NCI-H748 (cell line): ENCODE measurements around the gene CERS4.
"Not testable (repeated sequence)": the region's sequence is repeated elsewhere in the genome, so short reads cannot be mapped to it uniquely, and the experiment has no call there.

ENCODE experiments used
- DNase-seq: peaks from one replicate; lab custom pipeline; 2025; ENCODE audit not compliant: unreplicated experiment; lab: John Stamatoyannopoulos, UW

Gene CERS4

DNA sequence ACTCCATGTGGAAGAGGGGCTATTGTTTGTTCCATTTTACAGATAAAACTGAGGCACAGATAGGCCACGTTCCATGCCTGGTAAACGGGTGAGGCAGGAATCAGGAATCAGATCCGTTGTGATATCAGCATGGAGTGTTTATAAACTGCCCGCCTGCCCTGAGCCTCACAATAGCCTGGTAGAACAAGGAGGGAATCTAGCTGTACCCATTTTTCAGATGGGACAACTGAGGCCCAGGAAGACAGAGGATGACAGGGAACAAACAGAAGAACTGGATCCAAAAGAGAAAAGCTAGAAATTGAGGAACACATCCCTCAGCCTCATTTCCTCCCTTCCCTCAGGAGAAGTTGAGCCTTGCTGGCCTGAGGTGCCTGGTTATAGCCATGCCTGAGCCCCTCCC lies 32.5 kb downstream of the CERS4 start:
- DNase-seq, result no peak

DNA sequence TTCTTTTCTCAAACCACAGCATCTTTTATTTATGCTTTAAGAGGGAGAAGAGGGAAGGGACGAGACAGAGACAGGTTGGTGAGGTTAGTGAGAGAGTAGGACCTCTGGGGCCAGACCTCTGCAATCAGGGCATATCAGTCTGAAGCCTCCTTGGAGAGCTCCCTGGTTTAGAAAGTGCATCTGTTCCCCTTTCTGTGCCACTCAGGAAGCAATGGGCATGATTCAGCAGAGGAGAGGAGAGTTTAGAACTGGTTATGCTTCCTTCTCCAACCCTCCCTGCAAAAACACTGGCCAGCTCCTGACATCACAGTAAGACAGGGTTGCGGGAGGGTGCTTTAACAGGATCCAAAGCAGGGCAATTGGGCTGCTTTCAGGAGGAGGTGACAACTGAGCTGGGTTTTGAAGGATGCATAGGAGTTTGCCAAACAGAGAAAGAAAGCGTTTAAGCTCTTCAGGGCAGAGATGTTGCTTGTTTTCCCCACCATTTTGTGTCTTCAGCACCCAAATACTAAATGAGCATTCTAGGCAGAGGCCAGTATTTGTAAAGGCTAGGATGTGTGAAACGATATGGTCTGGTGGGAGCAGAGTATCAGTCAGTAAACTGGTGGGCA lies 33.1 kb downstream of the CERS4 start:
- DNase-seq, result no peak

DNA sequence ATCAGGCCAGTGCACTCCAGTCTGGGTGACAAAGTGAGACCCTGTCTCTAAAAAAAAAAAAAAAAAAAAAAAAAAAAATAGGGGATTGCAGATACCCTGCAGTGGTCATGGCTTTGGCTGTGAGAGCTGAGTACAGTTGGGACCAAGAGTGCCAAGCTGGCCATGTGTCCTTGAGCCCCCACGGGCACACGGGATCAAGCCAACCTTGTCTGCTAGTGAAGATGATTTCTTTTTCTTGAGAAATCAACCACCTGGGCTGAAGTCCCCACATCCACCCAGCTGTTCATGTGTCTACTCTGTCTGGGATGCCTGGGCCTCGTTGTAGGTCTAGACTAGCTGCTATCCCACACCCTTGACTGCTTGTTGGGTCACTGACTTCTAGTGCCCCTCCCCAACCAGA lies 34.0 kb downstream of the CERS4 start:
- DNase-seq, result no peak

DNA sequence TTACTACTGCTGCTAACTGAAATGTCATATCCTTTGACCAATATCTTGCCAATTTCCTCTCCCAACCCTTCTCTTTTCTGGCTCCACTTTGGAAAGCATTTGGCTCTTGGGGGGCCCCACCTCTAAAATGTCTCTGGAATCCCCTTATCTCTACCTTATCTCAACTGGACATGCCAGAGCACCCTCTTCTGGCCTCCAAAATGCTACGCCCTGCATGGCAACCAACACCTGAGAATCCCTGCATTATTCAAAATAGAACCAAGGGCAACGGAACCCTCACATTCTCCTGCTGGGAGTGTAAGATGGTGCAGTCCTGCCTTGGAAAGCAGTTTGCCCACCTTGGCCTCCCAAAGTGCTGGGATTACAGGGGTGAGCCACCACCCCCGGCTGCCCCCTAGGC lies 35.3 kb downstream of the CERS4 start:
- DNase-seq, result no peak

DNA sequence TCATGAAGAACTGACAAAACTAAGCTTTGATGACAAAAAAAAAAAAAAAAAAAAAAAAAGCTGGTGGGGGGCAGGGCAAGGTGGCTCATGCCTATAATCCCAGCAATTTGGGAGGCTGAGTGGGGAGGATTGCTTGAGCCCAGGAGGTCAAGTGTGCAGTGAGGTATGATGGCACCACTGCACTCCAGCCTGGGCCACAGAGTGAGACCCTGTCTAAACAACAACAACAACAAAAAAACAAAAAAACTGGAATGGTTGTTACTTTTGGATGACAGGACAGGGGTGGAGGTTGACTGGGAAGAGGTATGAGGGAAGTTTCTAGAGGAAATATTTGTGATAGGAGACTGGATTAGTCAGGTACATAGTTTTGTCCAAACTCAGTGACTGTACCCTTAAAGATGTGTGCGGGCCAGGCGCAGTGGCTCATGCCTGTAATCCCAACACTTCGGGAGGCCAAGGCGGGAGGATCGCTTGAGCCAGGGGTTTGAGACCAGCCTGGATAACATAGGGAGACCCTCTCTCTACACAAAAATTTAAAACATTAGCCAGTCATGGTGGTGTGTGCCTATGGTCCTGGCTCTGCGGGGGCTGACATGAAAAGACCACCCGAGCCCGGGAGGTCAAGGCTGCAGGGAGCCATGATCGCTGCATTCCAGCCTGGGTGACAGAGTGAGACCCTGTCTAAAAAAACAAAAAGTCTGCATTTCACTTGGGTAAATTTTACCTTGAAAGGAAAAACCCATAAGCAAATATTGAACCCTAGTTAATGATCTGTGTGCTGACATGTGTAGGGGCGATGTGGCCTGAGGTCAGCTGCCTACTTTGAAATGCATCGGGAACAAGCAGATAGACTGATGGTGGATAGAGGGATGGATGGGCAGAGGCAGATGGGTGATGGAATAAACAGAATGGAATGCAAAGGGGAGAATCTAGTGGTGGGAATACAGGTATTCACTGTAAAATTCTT lies 37.0 kb downstream of the CERS4 start:
- no peak for DNase-seq

DNA sequence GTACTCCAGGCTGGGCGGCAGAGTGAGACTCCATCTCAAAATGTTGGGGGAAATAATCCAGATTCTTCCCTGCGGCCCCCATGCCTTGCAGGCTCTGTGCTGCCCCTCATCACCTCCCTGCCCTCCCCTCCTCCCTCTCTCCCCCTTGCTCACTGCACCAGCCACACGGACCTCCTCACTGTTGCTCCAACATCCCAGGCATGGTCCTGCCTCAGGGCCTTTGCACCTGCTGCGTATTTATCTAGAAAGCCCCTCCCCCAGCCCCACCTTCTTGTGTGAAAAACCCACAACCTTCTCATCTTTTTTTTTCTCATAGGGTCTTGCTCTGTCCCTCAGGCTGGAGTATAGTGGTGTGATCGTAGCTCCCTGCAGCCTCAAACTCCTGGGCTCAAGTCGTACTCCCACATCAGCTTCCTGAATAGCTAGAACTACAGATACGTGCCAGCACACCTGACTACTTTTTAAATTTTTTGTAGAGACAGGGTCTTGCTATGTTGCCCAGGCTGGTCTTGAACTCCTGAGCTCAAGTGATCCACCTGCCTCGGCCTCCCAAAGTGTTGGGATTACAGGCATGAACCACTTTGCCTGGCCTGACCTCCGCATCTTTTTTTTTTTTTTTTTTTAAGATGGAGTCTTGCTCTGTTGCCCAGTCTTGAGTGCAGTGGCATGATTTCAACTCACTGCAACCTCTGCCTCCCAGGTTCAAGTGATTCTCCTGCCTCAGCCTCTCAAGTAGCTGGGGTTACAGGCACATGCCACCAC lies 38.1 kb downstream of the CERS4 start:
- DNase-seq, result not testable (repeated sequence)

DNA sequence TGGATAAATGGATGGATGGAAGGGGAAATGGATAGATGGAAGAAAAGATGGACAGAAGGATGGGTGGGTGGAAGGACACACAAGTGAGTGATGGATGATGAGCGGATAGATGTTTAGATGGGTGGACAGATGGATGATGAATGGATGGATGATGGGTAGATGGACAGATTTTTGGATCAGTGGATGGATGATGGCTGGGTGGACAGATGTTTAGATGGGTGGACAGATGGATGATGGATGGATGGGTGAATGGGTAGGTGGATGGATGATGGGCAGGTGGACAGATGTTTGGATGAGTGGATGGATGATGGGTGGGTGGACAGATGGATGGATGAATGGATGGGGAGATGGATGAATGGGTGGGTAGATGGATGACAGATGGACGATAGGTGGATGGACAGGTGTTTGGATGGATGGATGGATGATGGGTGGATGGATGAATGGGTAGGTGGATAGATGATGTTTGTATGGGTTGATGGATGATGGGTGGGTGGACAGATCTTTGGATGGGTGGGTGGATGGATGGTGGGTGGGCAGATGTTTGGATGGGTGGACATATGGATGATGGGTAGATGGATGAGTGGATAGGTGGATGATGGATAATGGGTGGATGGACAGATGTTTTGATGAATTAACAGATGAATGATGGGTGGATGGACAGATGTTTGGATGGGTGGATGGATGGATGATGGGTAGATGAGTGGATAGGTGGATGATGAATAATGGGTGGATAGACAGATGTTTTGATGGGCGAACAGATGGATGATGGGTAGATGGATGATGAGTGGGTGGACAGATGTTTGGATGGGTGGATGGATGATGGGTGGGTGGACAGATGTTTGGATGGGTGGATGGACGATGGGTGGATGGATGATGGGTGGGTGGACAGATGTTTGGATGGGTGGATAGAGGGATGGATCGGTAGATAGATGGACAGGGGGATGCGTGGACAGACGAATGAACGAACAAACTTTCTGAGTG lies 39.5 kb downstream of the CERS4 start:
- DNase-seq, result no peak

DNA sequence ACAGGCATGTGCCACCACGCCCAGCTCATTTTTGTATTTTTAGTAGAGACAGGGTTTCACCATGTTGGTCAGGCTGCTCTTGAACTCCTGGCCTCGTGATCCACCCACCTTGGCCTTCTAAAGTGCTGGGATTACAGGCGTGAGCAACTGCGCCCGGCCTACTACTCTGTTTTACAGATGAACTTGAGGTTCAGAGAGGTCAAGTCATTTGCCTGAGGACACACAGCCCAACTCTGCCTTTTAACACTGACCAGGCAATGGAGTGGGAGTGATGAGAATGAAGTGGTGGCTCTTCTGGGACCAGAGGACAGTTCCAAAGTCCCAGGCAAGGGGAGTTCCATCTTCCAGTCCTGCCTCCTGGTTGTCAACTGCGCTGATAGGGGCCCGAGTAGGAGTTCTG lies 41.4 kb downstream of the CERS4 start:
- DNase-seq, result no peak

DNA sequence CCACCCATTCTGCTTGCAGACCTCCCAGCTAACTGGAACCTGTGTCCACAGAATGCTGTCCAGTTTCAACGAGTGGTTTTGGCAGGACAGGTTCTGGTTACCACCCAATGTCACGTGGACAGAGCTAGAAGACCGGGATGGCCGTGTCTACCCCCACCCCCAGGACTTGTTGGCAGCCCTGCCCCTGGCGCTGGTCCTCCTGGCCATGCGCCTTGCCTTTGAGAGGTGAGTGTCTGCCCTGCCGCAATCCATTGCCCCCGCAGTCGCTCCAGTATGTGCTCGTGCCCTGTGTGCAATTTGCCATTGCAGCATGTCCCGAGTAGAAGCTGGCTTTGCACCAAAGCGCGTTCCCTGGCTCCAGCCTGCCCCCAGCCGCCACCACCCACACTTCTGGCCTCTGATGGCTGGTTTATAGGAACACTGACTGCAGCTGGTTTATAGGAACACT lies 41.9 kb downstream of the CERS4 start:
- no peak for DNase-seq

DNA sequence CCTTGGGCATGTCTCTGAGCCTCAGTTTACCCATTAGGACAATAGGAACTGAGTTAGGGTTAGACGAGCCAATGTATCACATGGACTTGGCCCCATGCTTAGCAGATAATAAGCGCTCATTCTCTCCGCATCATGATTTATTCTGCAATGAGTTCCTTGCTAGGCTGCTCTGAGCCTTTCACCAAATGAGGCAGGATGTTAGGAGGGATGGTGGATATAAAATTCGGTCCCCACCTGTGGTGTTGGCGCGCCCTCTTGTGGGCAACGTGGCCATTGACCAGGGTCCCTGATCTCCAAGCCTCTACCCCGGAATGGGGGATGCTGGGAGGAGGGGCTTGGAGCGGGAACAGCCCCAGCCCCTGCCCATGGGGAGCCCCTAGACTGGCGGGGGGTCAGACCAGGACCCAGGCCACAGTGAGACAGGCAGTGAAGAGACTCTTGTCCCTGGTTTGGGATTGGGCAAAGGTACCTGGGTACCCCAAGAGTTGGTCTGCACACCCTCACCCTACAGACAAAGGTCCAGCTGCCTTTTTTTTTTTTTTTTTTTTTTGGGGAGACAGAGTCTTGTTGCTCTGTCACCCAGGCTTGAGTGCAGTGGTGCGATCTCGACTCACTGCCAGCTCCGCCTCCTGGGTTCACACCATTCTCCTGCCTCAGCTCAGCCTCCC lies 43.9 kb downstream of the CERS4 start:
- DNase-seq, result peak; percentile 60

DNA sequence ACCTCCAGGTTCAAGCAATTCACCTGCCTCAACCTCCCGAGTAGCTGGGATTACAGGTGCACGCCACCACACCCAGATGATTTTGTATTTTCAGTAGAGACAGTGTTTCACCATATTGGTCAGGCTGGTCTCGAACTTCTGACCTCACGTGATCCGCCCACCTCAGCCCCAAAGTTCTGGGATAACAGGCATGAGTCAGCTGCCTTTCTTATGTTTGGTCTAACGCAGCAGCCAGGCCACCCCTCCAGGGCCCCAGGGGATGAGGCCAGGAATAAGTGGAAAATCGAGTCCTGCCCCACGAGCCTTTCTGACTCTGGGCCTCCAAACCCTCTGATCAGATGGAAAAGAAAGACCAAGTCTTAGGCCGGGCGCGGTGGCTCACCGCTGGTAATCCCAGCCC lies 44.5 kb downstream of the CERS4 start:
- DNase-seq, result no peak

DNA sequence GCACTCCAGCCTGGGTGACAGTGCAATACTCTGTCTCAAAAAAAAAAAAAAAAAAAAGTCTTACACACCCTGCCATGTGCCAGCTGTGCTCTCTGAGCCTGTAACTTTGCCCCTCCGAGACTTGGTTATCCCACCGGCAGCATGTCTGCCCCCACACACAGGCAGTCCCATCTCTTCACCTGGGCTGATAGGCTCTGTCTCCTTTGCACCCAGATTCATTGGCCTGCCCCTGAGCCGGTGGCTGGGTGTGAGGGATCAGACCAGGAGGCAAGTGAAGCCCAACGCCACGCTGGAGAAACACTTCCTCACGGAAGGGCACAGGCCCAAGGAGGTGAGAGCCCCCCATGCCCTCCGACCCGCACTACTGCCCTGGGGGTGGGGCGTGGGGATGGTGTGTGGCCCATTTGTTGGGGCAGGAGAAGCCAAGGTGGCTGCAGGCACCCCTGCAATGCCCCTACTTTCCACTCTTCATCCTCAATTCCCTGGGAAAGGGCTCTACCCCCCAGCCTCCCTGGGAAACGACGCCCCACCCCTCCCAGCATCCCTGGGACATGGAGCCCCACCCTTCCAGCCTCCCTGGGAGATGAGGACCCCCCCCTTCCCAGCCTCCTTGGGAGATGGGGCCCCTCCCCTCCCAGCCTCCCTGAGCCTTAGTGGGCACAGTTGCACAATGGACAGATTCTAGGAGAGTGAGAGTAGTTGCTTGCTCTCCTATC lies 45.3 kb downstream of the CERS4 start:
- DNase-seq, result no peak

DNA sequence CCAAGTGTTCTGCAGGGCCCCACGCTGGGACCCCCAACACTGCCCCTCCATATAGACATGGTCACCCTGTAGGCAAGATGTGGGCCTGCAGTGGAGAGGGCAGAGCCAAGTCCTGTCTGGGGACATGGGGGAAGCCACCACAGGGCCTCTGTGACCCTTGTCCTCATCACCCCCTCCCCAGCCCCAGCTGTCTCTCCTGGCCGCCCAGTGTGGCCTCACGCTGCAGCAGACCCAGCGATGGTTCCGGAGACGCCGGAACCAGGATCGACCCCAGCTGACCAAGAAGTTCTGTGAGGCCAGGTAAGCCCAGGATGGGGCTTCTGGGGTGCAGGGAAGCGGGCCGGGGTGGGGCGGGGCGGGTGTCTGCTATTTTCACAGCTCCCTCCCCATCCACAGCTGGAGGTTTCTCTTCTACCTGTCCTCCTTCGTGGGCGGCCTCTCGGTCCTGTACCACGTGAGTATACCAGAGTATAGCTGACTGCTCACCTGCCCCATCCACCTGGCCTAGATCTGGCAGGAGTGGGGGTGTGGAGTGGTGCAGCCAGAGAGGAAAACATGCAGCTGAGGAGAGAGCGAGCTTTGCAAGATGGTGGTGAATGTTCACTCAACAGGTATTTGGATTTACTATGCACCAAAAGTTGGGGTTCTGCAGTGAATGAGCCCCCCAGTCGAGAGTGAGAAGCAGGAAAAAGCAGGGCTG lies 46.4 kb downstream of the CERS4 start:
- no peak for DNase-seq

DNA sequence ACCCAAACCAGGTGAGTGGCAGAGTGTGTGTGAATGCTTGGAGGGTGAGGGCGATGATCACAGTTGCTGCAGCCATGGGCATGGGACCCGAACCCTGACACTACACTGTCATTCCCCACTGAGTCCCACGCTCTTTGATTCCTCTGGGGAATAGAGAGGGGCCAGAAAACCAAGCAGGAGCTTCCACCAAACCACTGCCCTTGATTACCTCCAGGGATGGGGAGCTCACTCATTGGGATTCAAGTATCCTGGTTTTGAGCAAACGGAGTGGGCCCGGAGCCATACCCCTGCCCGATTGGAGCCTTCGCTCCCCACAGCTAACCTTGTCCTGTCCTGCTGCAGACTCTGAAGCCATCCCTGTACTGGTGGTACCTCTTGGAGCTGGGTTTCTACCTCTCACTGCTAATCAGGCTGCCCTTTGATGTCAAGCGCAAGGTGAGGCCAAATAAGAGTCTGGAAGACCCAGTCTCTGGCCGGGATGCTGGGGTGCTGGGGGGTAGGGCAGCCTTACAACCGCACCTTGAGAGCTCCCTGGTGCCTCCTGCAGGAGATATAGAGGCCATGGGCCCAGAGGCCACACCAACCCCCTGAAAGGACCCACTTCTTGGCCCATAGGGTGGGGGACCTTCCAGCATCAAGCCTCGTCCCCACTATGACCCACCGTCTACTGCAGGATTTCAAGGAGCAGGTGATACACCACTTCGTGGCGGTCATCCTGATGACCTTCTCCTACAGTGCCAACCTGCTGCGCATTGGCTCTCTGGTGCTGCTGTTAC lies 47.3 kb downstream of the CERS4 start:
- DNase-seq, result no peak

DNA sequence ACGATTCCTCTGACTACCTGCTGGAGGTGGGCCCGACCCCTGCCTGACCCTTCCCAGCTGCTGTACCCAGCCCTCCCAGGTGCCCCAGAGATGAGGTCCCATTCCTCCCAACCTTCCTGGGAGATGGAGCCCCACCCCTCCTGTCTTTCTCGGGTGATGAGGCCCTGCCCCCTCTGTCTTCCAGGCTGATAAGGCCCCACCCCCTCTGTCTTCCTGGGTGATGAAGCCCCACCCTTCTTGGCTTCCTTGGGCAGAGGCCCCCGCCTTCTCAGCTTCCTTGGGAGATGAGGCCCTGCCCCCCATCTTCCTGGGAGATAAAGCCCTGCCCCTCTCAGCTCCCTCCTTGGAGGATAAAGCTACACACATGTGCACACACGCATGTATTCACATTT lies 47.9 kb downstream of the CERS4 start:
- DNase-seq, result no peak

DNA sequence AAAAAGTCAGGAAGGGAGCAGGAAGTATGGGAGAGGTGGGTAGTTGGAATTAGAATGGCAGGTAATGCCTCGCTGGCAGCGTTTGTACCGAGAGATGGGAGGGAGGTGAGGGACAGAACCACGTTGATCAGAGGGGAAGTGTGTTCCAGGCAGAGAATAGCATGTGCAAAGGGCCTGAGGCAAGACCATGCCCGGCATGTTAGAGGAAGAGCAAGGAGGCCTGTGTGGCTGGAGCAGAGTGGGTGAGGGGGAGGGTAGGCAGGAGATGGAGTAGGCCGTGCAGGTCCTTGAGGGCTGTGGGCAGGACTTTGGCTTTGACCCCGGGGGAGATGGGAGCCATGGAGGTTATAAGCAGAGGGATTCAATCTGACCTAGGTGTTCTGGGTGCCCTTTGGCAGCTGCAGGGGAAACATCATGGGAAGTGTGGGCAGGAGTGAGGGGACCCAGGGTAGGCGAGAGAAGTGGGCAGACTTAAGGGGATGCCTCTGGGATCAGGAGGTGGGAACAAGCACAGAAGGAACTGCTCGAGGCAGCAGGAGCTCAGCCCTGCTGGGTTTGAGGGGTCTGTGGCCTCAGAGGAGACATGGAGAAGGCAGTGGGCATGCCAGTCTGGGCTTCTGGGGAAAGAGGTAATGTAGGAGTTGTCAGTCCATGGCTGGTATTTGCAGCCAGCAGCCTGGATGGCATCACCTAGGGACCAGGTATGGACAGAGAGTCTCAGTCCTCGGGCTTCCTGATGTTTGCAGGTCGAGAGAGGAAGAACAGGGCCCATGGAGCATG lies 50.2 kb downstream of the CERS4 start:
- DNase-seq, result no peak

DNA sequence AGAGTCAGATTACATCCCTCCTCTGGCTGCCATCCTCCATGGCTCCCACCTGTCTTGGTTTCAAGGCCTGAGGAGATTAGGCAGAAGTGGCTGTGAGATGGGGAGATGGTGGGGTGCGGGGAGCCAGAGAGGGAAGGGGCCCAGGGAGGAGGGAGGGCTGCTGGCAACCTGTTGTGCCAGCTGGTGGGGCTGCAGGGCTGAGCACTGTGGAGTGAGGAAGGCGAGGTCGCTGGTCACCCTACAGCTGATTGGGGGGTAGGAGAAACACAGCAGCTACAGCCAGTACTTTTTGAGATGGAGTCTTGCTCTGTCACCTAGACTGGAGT lies 50.7 kb downstream of the CERS4 start:
- no peak for DNase-seq
